ENCODE measurements around the gene SYNPO. TPM values are rescaled to one million over a fixed set of nuclear protein-coding genes. Genes with fewer than 3 reads are reported as not detected.
A peak's percentile ranks its signal among the peaks of the same experiment; 100 is the strongest.

Gene SYNPO
- total and polyA plus RNA-seq, 2 donors (not counting 1 experiment from before 2014, with no cell fraction given) = 6.6 to 9.8 TPM

DNA sequence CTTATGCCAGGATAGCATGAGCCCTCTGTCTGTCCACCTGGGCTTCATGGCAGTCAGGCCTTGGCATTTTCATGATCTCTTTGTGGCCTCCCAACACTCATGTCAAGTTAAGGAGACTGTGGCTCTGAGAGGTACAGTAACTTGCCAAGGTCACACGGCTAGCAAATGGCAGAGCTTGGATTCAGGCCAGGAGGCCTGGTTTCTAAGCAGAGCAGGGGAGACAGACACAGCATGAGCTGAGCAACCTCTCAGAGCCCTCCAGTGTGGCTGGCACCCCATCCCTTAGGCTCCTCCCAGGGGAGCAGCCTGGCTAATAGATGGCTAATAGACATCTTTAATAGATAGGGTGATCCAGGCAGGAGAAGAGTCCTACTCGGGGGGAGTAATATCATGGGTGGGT is 4.1 kb downstream of the SYNPO start:
- TF ChIP-seq, protein P1, sequence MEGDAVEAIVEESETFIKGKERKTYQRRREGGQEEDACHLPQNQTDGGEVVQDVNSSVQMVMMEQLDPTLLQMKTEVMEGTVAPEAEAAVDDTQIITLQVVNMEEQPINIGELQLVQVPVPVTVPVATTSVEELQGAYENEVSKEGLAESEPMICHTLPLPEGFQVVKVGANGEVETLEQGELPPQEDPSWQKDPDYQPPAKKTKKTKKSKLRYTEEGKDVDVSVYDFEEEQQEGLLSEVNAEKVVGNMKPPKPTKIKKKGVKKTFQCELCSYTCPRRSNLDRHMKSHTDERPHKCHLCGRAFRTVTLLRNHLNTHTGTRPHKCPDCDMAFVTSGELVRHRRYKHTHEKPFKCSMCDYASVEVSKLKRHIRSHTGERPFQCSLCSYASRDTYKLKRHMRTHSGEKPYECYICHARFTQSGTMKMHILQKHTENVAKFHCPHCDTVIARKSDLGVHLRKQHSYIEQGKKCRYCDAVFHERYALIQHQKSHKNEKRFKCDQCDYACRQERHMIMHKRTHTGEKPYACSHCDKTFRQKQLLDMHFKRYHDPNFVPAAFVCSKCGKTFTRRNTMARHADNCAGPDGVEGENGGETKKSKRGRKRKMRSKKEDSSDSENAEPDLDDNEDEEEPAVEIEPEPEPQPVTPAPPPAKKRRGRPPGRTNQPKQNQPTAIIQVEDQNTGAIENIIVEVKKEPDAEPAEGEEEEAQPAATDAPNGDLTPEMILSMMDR (conservative IDR thresholded peaks at IDR 0.05 in 1 of 2, IDR thresholded peaks at IDR 0.05 in 1 of 2; ENCODE audit: low read depth in 1 of 2, low read length in 2 of 2) = no peak
- no peak for TF ChIP-seq EZH2 (IDR thresholded peaks at IDR 0.05; ENCODE audit: low read length, missing control alignments)
- Histone ChIP-seq H3K36me3 (ENCODE audit: control insufficient read depth, insufficient read depth, low read length) (peaks cover 10% of the 10 kb centered on the region), H3K9ac (ENCODE audit: insufficient read depth, low read length) (no peak overlapping the region), H3K9me3 (ENCODE audit: control insufficient read depth, insufficient read depth, low read depth, low read length) (no peaks in the 10 kb centered on the region), H3K27me3 (ENCODE audit: control insufficient read depth, insufficient read depth, low read length) (no peaks in the 10 kb centered on the region), H3K4me2 (ENCODE audit: extremely low read depth, insufficient read depth, low read length) (no peak overlapping the region), H3K79me2 (ENCODE audit: control insufficient read depth, insufficient read depth, low read length) (no peaks in the 10 kb centered on the region), H4K20me1 (ENCODE audit: control insufficient read depth, extremely low read depth, insufficient read depth, low read length) (no peaks in the 10 kb centered on the region), H2AFZ (ENCODE audit: low read length) (no peak overlapping the region), H3K4me3 (replicated peaks in 1 of 4; ENCODE audit: control extremely low read depth in 1 of 4, insufficient read depth in 1 of 4, low read depth in 3 of 4, low read length in 4 of 4) (no peak overlapping the region), H3K4me1 (ENCODE audit: control insufficient read depth, extremely low read depth, insufficient read depth, low read length) (peaks cover 58% of the 10 kb centered on the region), H3K27ac (ENCODE audit: insufficient read depth, low read length) (peak overlapping the region; percentile 12)
- no peak for DNase-seq (ENCODE audit: low read depth in 2 of 2)

DNA sequence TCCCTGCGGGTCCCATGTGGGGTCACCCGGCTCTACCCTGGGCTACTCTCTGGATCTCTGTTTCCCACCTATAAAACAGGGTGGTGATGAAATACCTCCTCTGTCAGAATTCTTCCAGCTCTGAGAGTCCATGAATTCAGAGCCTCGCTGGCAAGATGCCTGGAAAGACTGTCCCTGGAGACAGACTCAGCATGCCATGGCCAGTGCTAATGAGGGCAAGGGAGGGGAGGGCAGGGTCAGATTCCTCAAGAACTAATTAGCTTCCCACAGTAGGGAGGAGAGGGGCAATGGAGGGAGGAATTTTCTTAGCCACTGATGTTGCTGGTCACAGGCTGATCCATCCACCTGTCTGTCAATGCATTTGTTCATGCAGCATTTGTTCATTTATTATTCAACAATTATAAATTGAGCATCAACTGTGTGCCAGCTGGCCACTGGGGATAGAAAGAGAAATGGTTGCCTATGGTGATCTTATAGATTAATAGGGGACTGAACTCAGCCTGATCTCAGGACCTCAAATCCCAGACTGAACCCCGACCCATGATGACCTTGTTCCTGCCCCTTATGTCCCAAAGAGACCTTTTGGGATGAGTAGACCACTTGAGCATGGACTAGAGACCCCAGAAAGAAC is 4.7 kb downstream of the SYNPO start:
- no peak overlapping the region for H3K4me2 ChIP-seq (ENCODE audit: extremely low read depth, insufficient read depth, low read length)
- no peaks in the 10 kb centered on the region for H3K79me2 ChIP-seq (ENCODE audit: control insufficient read depth, insufficient read depth, low read length)
- no peaks in the 10 kb centered on the region for H3K9me3 ChIP-seq (ENCODE audit: control insufficient read depth, insufficient read depth, low read depth, low read length)
- no peaks in the 10 kb centered on the region for H3K27me3 ChIP-seq (ENCODE audit: control insufficient read depth, insufficient read depth, low read length)
- no peak overlapping the region for H3K27ac ChIP-seq (ENCODE audit: insufficient read depth, low read length)
- H3K4me1 ChIP-seq (ENCODE audit: control insufficient read depth, extremely low read depth, insufficient read depth, low read length) = peaks cover 53% of the 10 kb centered on the region
- H2AFZ ChIP-seq (ENCODE audit: low read length) = no peak overlapping the region
- peaks cover 14% of the 10 kb centered on the region for H3K36me3 ChIP-seq (ENCODE audit: control insufficient read depth, insufficient read depth, low read length)
- TF ChIP-seq, protein P1 (conservative IDR thresholded peaks at IDR 0.05 in 1 of 2, IDR thresholded peaks at IDR 0.05 in 1 of 2; ENCODE audit: low read depth in 1 of 2, low read length in 2 of 2) = no peak
- no peak for TF ChIP-seq EZH2 (IDR thresholded peaks at IDR 0.05; ENCODE audit: low read length, missing control alignments)
- no peaks in the 10 kb centered on the region for H4K20me1 ChIP-seq (ENCODE audit: control insufficient read depth, extremely low read depth, insufficient read depth, low read length)
- DNase-seq (ENCODE audit: low read depth in 2 of 2) = peak; percentile 77 to 85
- H3K4me3 ChIP-seq (replicated peaks in 1 of 4; ENCODE audit: control extremely low read depth in 1 of 4, insufficient read depth in 1 of 4, low read depth in 3 of 4, low read length in 4 of 4) = no peak overlapping the region
- no peak overlapping the region for H3K9ac ChIP-seq (ENCODE audit: insufficient read depth, low read length)

DNA sequence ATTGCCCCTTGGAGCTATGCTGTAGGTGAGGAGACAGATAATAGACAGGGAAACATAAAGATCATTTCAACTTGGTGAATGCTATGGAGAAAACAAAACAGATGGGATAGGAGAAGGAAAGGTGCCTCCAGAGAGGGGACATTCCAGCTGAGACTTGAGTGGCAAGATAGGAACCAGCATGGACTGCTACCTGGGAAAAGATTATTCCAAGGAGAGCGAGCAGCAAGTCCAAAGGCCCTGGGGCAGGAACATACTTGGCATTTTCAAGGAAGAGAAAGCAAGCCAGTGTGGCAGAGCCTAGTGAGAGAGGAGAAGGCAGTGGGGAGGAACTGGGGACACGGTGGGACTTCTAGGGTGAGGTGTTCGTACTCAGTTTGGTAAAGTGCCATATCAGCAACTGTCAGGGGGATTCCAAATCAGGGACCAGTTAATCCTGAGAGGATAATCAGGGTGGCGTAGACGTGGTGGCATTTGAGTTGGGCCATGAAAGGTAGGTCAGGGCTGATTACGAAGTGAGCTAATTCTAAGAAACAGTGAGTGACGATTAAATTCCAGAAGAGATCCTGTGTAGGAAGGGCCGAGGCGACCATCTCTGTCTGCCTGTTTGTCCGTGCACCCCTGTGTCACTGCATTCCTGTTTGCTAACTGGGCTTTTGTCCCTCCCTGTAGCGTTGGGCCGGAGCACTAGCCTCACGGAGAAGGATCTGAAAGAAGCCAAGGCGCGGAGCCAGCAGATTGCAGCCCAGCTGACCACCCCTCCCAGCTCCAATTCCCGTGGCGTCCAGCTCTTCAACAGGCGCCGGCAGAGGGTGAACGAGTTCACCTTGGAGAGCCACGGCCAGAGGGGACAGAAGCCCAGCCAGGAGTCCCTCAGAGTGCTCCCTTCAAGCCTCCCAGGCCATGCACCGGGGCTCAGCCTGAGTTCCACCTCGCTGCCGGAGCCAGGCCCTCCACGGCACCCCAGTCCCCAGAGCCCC is 7.1 kb downstream of the SYNPO start:
- no peaks in the 10 kb centered on the region for H3K27me3 ChIP-seq (ENCODE audit: control insufficient read depth, insufficient read depth, low read length)
- no peaks in the 10 kb centered on the region for H3K79me2 ChIP-seq (ENCODE audit: control insufficient read depth, insufficient read depth, low read length)
- no peak overlapping the region for H3K27ac ChIP-seq (ENCODE audit: insufficient read depth, low read length)
- no peak overlapping the region for H2AFZ ChIP-seq (ENCODE audit: low read length)
- no peak overlapping the region for H3K9ac ChIP-seq (ENCODE audit: insufficient read depth, low read length)
- H3K4me3 ChIP-seq (replicated peaks in 1 of 4; ENCODE audit: control extremely low read depth in 1 of 4, insufficient read depth in 1 of 4, low read depth in 3 of 4, low read length in 4 of 4) = no peak overlapping the region
- TF ChIP-seq EZH2 (IDR thresholded peaks at IDR 0.05; ENCODE audit: low read length, missing control alignments) = no peak
- TF ChIP-seq, protein P1 (conservative IDR thresholded peaks at IDR 0.05 in 1 of 2, IDR thresholded peaks at IDR 0.05 in 1 of 2; ENCODE audit: low read depth in 1 of 2, low read length in 2 of 2) = no peak
- no peaks in the 10 kb centered on the region for H3K9me3 ChIP-seq (ENCODE audit: control insufficient read depth, insufficient read depth, low read depth, low read length)
- no peak for DNase-seq (ENCODE audit: low read depth in 2 of 2)
- peaks cover 17% of the 10 kb centered on the region for H3K36me3 ChIP-seq (ENCODE audit: control insufficient read depth, insufficient read depth, low read length)
- H3K4me1 ChIP-seq (ENCODE audit: control insufficient read depth, extremely low read depth, insufficient read depth, low read length) = peaks cover 36% of the 10 kb centered on the region
- no peaks in the 10 kb centered on the region for H4K20me1 ChIP-seq (ENCODE audit: control insufficient read depth, extremely low read depth, insufficient read depth, low read length)
- H3K4me2 ChIP-seq (ENCODE audit: extremely low read depth, insufficient read depth, low read length) = peak overlapping the region; percentile 63

Data from fibroblast of lung (primary cell).